Measurements from ENCODE around the gene OSBPL3. TPM values are rescaled to one million over a fixed set of nuclear protein-coding genes. Genes with fewer than 3 reads are reported as not detected.

Gene OSBPL3
- total and polyA plus RNA-seq, 4 donors = 0.28 to 3.0 (median 1.1) TPM

- Histone ChIP-seq H3K9ac (ENCODE audit: low read depth in 1 of 2, low read length in 2 of 2) (no peak overlapping the region), H3K9me3 (ENCODE audit: control insufficient read depth in 4 of 4, low read length in 3 of 4) (no peaks in the 10 kb centered on the region), H3K27ac (ENCODE audit: low read depth in 1 of 2, low read length in 2 of 2) (no peak overlapping the region), H3K27me3 (ENCODE audit: control insufficient read depth in 4 of 4, insufficient read depth in 4 of 4, low read length in 3 of 4) (no peaks in the 10 kb centered on the region), H3K4me3 (ENCODE audit: low read depth in 1 of 3, low read length in 3 of 3) (no peak overlapping the region), H3K4me1 (ENCODE audit: control insufficient read depth in 4 of 4, insufficient read depth in 4 of 4, low read length in 3 of 4) (peaks cover 0 to 3% (median 0%) of the 10 kb centered on the region in 4 donors), H3K36me3 (ENCODE audit: control insufficient read depth in 4 of 4, insufficient read depth in 3 of 4, low read depth in 1 of 4, low read length in 3 of 4) (no peaks in the 10 kb centered on the region)
- 90% methylated on average over 3 of the region's 3 CpGs for WGBS
- no peak for DNase-seq (ENCODE audit: low spot score)
- TF ChIP-seq HNF4G (IDR thresholded peaks at IDR 0.05) (no peak), NR2F2 (IDR thresholded peaks at IDR 0.05) (no peak), SP1 (IDR thresholded peaks at IDR 0.05) (no peak), ZBTB33 (IDR thresholded peaks at IDR 0.05) (no peak), ATF3 (IDR thresholded peaks at IDR 0.05) (no peak), RXRA (IDR thresholded peaks at IDR 0.05) (no peak), YY1 (IDR thresholded peaks at IDR 0.05) (no peak), MAX (IDR thresholded peaks at IDR 0.05) (no peak), HNF4A (conservative IDR thresholded peaks at IDR 0.05) (no peak), RAD21 (IDR thresholded peaks at IDR 0.05) (no peak), TAF1 (conservative IDR thresholded peaks at IDR 0.05) (no peak)
These were observed 155.6 kb downstream of the OSBPL3 start for GRCh38 chr7:24824400-24824799.

GRCh38 chr7:24821754-24822054, 158.3 kb downstream of the OSBPL3 start:
- Histone ChIP-seq H3K36me3 (ENCODE audit: control insufficient read depth in 4 of 4, insufficient read depth in 3 of 4, low read depth in 1 of 4, low read length in 3 of 4) (no peaks in the 10 kb centered on the region), H3K9me3 (ENCODE audit: control insufficient read depth in 4 of 4, low read length in 3 of 4) (no peaks in the 10 kb centered on the region), H3K4me1 (ENCODE audit: control insufficient read depth in 4 of 4, insufficient read depth in 4 of 4, low read length in 3 of 4) (peaks cover 0 to 3% (median 0%) of the 10 kb centered on the region in 4 donors), H3K27me3 (ENCODE audit: control insufficient read depth in 4 of 4, insufficient read depth in 4 of 4, low read length in 3 of 4) (no peaks in the 10 kb centered on the region), H3K4me3 (ENCODE audit: low read depth in 1 of 3, low read length in 3 of 3) (no peak overlapping the region), H3K9ac (ENCODE audit: low read depth in 1 of 2, low read length in 2 of 2) (no peak overlapping the region), H3K27ac (ENCODE audit: low read depth in 1 of 2, low read length in 2 of 2) (no peak overlapping the region)
- TF ChIP-seq HNF4A (conservative IDR thresholded peaks at IDR 0.05) = no peak
- TF ChIP-seq RAD21 (IDR thresholded peaks at IDR 0.05) = no peak
- TF ChIP-seq FOXA1 (IDR thresholded peaks at IDR 0.05) = no peak
- no peak for TF ChIP-seq ZBTB33 (IDR thresholded peaks at IDR 0.05)
- TF ChIP-seq GABPA (IDR thresholded peaks at IDR 0.05 in 1 of 2, conservative IDR thresholded peaks at IDR 0.05 in 1 of 2) = no peak
- TF ChIP-seq EGR1 (IDR thresholded peaks at IDR 0.05; ENCODE audit: low read depth in 2 of 2) = no peak
- TF ChIP-seq MAX (IDR thresholded peaks at IDR 0.05) = no peak
- no peak for TF ChIP-seq CTCF (IDR thresholded peaks at IDR 0.05; ENCODE audit: low read depth, low read length, missing input control)
- no peak for TF ChIP-seq HNF4G (IDR thresholded peaks at IDR 0.05)
- no peak for TF ChIP-seq TAF1 (conservative IDR thresholded peaks at IDR 0.05)
- TF ChIP-seq ATF3 (IDR thresholded peaks at IDR 0.05) = no peak
- no peak for TF ChIP-seq RXRA (IDR thresholded peaks at IDR 0.05)
- no peak for TF ChIP-seq FOXA2 (IDR thresholded peaks at IDR 0.05)
- TF ChIP-seq NR2F2 (IDR thresholded peaks at IDR 0.05) = no peak
- TF ChIP-seq SP1 (IDR thresholded peaks at IDR 0.05) = no peak
- no peak for TF ChIP-seq YY1 (IDR thresholded peaks at IDR 0.05)
- no peak for TF ChIP-seq JUND (IDR thresholded peaks at IDR 0.05)
- no peak for TF ChIP-seq REST (IDR thresholded peaks at IDR 0.05)
- WGBS = 82% methylated on average over 3 of the region's 3 CpGs
- DNase-seq (ENCODE audit: low spot score) = no peak

Data from liver (tissue), 9 donors.